Suprapubic skin (tissue), 4 donors: ENCODE measurements around the gene ERBB3. TPM values are rescaled to one million over a fixed set of nuclear protein-coding genes. Genes with fewer than 3 reads are reported as not detected.
"Not testable (repeated sequence)": the region's sequence is repeated elsewhere in the genome, so short reads cannot be mapped to it uniquely, and the experiment has no call there.

ENCODE experiments used
- DNase-seq, 2 donors: peaks; one replicate each; pipeline ENCODE4 v3.0.0-alpha.2; 2019; ENCODE audit warnings: low spot score in 2 of 2
- H3K27ac ChIP-seq: fragments of 200-600 bp; sonication (generic); one replicate; pipeline ENCODE4 v1.5.1; 2019
- H3K27me3 ChIP-seq: fragments of 200-600 bp; sonication (generic); one replicate; pipeline ENCODE4 v1.5.1; 2019
- H3K36me3 ChIP-seq: fragments of 200-600 bp; sonication (generic); one replicate; pipeline ENCODE4 v1.5.1; 2019
- H3K4me1 ChIP-seq: fragments of 200-600 bp; sonication (generic); one replicate; pipeline ENCODE4 v1.5.1; 2019
- H3K4me3 ChIP-seq: fragments of 200-600 bp; sonication (generic); one replicate; pipeline ENCODE4 v1.5.1; 2019; ENCODE audit warnings: mild to moderate bottlenecking
- H3K9me3 ChIP-seq: fragments of 200-600 bp; sonication (generic); one replicate; pipeline ENCODE4 v1.5.1; 2019
- CTCF ChIP-seq, 2 donors: fragments of 200-600 bp in 1 of 2; fragments of 450-650 bp in 1 of 2; sonication (generic) in 1 of 2; IDR thresholded peaks; one replicate each; pipeline ENCODE4 v1.5.1; 2016 to 2019; ENCODE audit warnings: antibody characterized with exemption in 2 of 2, mild to moderate bottlenecking in 1 of 2, moderate library complexity in 1 of 2
- EP300 ChIP-seq: sonication (generic); formaldehyde crosslinking; IDR thresholded peaks from one replicate; pipeline ENCODE4 v1.6.1; 2017; ENCODE audit warnings: antibody characterized with exemption
- POLR2A ChIP-seq, 2 donors: fragments of 450-650 bp; IDR thresholded peaks; one replicate each; pipeline ENCODE4 v1.6.1; 2017; ENCODE audit warnings: antibody characterized with exemption in 2 of 2, mild to moderate bottlenecking in 2 of 2, moderate library complexity in 2 of 2
- POLR2AphosphoS5 ChIP-seq, 3 donors: sonication (generic); formaldehyde crosslinking; IDR thresholded peaks; one replicate each; pipeline ENCODE4 v1.6.1; 2017; ENCODE audit warnings: antibody characterized with exemption in 3 of 3
- WGBS: methylation state at CpG from one replicate; pipeline ENCODE4 v1.1.5; 2018; 5-methylcytosine and 5-hydroxymethylcytosine counted together
- total RNA-seq, 4 donors: library from RNA; depleted of rRNA; stranded (reverse); fragments of >200 nt; gene quantifications; one replicate each; pipeline ENCODE4 v1.1.0, GENCODE V29; 2016

The ERBB3 gene
- total RNA-seq, 4 donors from 2014 or later, result 147 to 226 (median 181) TPM

GRCh38 chr12:56071648-56072047, 8.3 kb upstream of the ERBB3 start:
- Histone ChIP-seq H3K4me3 (no peak overlapping the region), H3K27me3 (no peaks in the 10 kb centered on the region), H3K9me3 (no peaks in the 10 kb centered on the region), H3K27ac (no peak overlapping the region), H3K36me3 (no peaks in the 10 kb centered on the region), H3K4me1 (no peaks in the 10 kb centered on the region)
- TF ChIP-seq EP300 (no peak), POLR2AphosphoS5 (IDR thresholded peaks at IDR 0.05) (no peak), CTCF (IDR thresholded peaks at IDR 0.05) (no peak), POLR2A (IDR thresholded peaks at IDR 0.05) (no peak)
- WGBS, result 65% methylated on average over 4 of the region's 4 CpGs
- DNase-seq, result no peak

- no peak for DNase-seq
- Histone ChIP-seq H3K36me3 (no peaks in the 10 kb centered on the region), H3K4me1 (peaks cover 9% of the 10 kb centered on the region), H3K27me3 (no peaks in the 10 kb centered on the region), H3K9me3 (no peaks in the 10 kb centered on the region), H3K4me3 (no peak overlapping the region), H3K27ac (no peak overlapping the region)
- no peak for TF ChIP-seq CTCF (IDR thresholded peaks at IDR 0.05)
- TF ChIP-seq POLR2A (IDR thresholded peaks at IDR 0.05), result no peak
- no peak for TF ChIP-seq POLR2AphosphoS5 (IDR thresholded peaks at IDR 0.05)
- TF ChIP-seq EP300, result no peak
- 86% methylated on average over 5 of the region's 5 CpGs for WGBS
Measured at GRCh38 chr12:56074396-56074795, 5.6 kb upstream of the ERBB3 start.

GRCh38 chr12:56077966-56078365, 2.0 kb upstream of the ERBB3 start:
- not testable (repeated sequence) for H3K36me3 ChIP-seq, DNase-seq, H3K4me3 ChIP-seq, H3K27me3 ChIP-seq, H3K27ac ChIP-seq, H3K9me3 ChIP-seq
- H3K4me1 ChIP-seq, result peaks cover 31% of the 10 kb centered on the region
- WGBS, result 82% methylated on average over 9 of the region's 9 CpGs

- DNase-seq, result no peak
- Histone ChIP-seq H3K36me3 (no peaks in the 10 kb centered on the region), H3K9me3 (no peaks in the 10 kb centered on the region), H3K4me1 (peaks cover 31% of the 10 kb centered on the region), H3K27me3 (no peaks in the 10 kb centered on the region), H3K4me3 (peak overlapping the region; percentile 79), H3K27ac (peak overlapping the region; percentile 95)
- 58% methylated on average over 1 of the region's 1 CpG for WGBS
- no peak for TF ChIP-seq POLR2AphosphoS5 (IDR thresholded peaks at IDR 0.05)
- TF ChIP-seq CTCF (IDR thresholded peaks at IDR 0.05), result no peak
- TF ChIP-seq POLR2A (IDR thresholded peaks at IDR 0.05), result no peak
- TF ChIP-seq EP300, result no peak
Measured at GRCh38 chr12:56078427-56078826, 1.5 kb upstream of the ERBB3 start.

- Histone ChIP-seq H3K9me3 (no peaks in the 10 kb centered on the region), H3K27ac (peak overlapping the region; percentile 95), H3K36me3 (no peaks in the 10 kb centered on the region), H3K27me3 (no peaks in the 10 kb centered on the region), H3K4me3 (peak overlapping the region; percentile 79), H3K4me1 (peaks cover 31% of the 10 kb centered on the region)
- 7% methylated on average over 13 of the region's 50 CpGs for WGBS
- TF ChIP-seq POLR2A (IDR thresholded peaks at IDR 0.05) (no peak), POLR2AphosphoS5 (IDR thresholded peaks at IDR 0.05) (no peak), CTCF (IDR thresholded peaks at IDR 0.05) (peak; percentile 64 to 83), EP300 (no peak)
- DNase-seq, result peak; percentile 94 to 95
Measured at GRCh38 chr12:56078931-56079722, 838 bp upstream of the ERBB3 start.
